ENCODE measurements around the gene ZFP36L1.
A peak's percentile ranks its signal among the peaks of the same experiment; 100 is the strongest.

The ZFP36L1 gene

GRCh38 chr14:68815298-68816182 is 22.7 kb upstream of the ZFP36L1 start:
- Histone ChIP-seq H3K56ac (ENCODE audit: low read length) (peak overlapping the region; percentile 80), H2BK120ac (ENCODE audit: low read depth, low read length) (peak overlapping the region; percentile 32), H2AK5ac (ENCODE audit: low read length) (peak overlapping the region; percentile 90), H3K4me3 (ENCODE audit: low read length) (no peak overlapping the region), H3K27me3 (ENCODE audit: insufficient read depth, low read length, poor library complexity) (no peaks in the 10 kb centered on the region), H3K79me1 (ENCODE audit: low read length) (peaks cover 2% of the 10 kb centered on the region), H3K18ac (ENCODE audit: low read length) (peak overlapping the region; percentile 86), H3K36me3 (ENCODE audit: control insufficient read depth, insufficient read depth, low read length) (no peaks in the 10 kb centered on the region), H4K8ac (ENCODE audit: low read depth, low read length) (no peak overlapping the region), H3K27ac (ENCODE audit: low read depth, low read length) (peak overlapping the region; percentile 47), H3K4ac (ENCODE audit: low read depth, low read length) (peak overlapping the region; percentile 84), H3K4me2 (ENCODE audit: low read length) (no peak overlapping the region), H3K9ac (ENCODE audit: low read length) (peak overlapping the region; percentile 71), H4K5ac (ENCODE audit: low read length) (peak overlapping the region; percentile 77), H3K79me2 (ENCODE audit: control insufficient read depth, insufficient read depth, low read length) (no peaks in the 10 kb centered on the region), H2BK5ac (ENCODE audit: low read length) (peak overlapping the region; percentile 79), H3K4me1 (ENCODE audit: control insufficient read depth, low read depth, low read length) (peaks cover 19% of the 10 kb centered on the region), H2BK15ac (replicated peaks; ENCODE audit: low read depth) (no peak overlapping the region), H3K23ac (ENCODE audit: low read length) (peak overlapping the region; percentile 48)
- WGBS (ENCODE audit: extremely low coverage, insufficient coverage, low lambda C conversion rate): no CpG with 5 or more reads among the region's 16 CpGs
- peak; percentile 13 for DNase-seq

GRCh38 chr14:68814539-68815297 is 21.9 kb upstream of the ZFP36L1 start:
- H3K27me3 ChIP-seq (ENCODE audit: insufficient read depth, low read length, poor library complexity): no peaks in the 10 kb centered on the region
- H3K18ac ChIP-seq (ENCODE audit: low read length): peak overlapping the region; percentile 86
- no peak overlapping the region for H3K4me3 ChIP-seq (ENCODE audit: low read length)
- H2AK5ac ChIP-seq (ENCODE audit: low read length): peak overlapping the region; percentile 27
- H4K5ac ChIP-seq (ENCODE audit: low read length): peak overlapping the region; percentile 77
- no peak overlapping the region for H2BK15ac ChIP-seq (replicated peaks; ENCODE audit: low read depth)
- peak; percentile 93 for DNase-seq
- H2BK120ac ChIP-seq (ENCODE audit: low read depth, low read length): peak overlapping the region; percentile 32
- no peaks in the 10 kb centered on the region for H3K79me2 ChIP-seq (ENCODE audit: control insufficient read depth, insufficient read depth, low read length)
- no peak overlapping the region for H4K8ac ChIP-seq (ENCODE audit: low read depth, low read length)
- no peak overlapping the region for H3K23ac ChIP-seq (ENCODE audit: low read length)
- H3K4me1 ChIP-seq (ENCODE audit: control insufficient read depth, low read depth, low read length): peaks cover 19% of the 10 kb centered on the region
- peak overlapping the region; percentile 71 for H3K9ac ChIP-seq (ENCODE audit: low read length)
- no peaks in the 10 kb centered on the region for H3K36me3 ChIP-seq (ENCODE audit: control insufficient read depth, insufficient read depth, low read length)
- peak overlapping the region; percentile 47 for H3K27ac ChIP-seq (ENCODE audit: low read depth, low read length)
- no CpG with 5 or more reads among the region's 12 CpGs for WGBS (ENCODE audit: extremely low coverage, insufficient coverage, low lambda C conversion rate)
- H3K4ac ChIP-seq (ENCODE audit: low read depth, low read length): peak overlapping the region; percentile 84
- H3K56ac ChIP-seq (ENCODE audit: low read length): peak overlapping the region; percentile 80
- H2BK5ac ChIP-seq (ENCODE audit: low read length): peak overlapping the region; percentile 79
- no peak overlapping the region for H3K4me2 ChIP-seq (ENCODE audit: low read length)
- H3K79me1 ChIP-seq (ENCODE audit: low read length): peaks cover 2% of the 10 kb centered on the region

- Histone ChIP-seq H3K36me3 (ENCODE audit: control insufficient read depth, insufficient read depth, low read length) (no peaks in the 10 kb centered on the region), H3K79me1 (ENCODE audit: low read length) (peaks cover 2% of the 10 kb centered on the region), H3K27me3 (ENCODE audit: insufficient read depth, low read length, poor library complexity) (no peaks in the 10 kb centered on the region), H3K4me2 (ENCODE audit: low read length) (no peak overlapping the region), H3K23ac (ENCODE audit: low read length) (no peak overlapping the region), H2BK120ac (ENCODE audit: low read depth, low read length) (no peak overlapping the region), H4K8ac (ENCODE audit: low read depth, low read length) (no peak overlapping the region), H3K18ac (ENCODE audit: low read length) (peak overlapping the region; percentile 33), H3K27ac (ENCODE audit: low read depth, low read length) (no peak overlapping the region), H2BK15ac (replicated peaks; ENCODE audit: low read depth) (peak overlapping the region; percentile 66), H3K9ac (ENCODE audit: low read length) (peak overlapping the region; percentile 32), H3K4ac (ENCODE audit: low read depth, low read length) (peak overlapping the region; percentile 66), H2BK5ac (ENCODE audit: low read length) (peak overlapping the region; percentile 41), H3K4me1 (ENCODE audit: control insufficient read depth, low read depth, low read length) (peaks cover 19% of the 10 kb centered on the region), H3K56ac (ENCODE audit: low read length) (peak overlapping the region; percentile 77), H3K4me3 (ENCODE audit: low read length) (no peak overlapping the region), H4K5ac (ENCODE audit: low read length) (no peak overlapping the region), H3K79me2 (ENCODE audit: control insufficient read depth, insufficient read depth, low read length) (no peaks in the 10 kb centered on the region), H2AK5ac (ENCODE audit: low read length) (no peak overlapping the region)
- no CpG with 5 or more reads among the region's 2 CpGs for WGBS (ENCODE audit: extremely low coverage, insufficient coverage, low lambda C conversion rate)
- DNase-seq: no peak
Measured at GRCh38 chr14:68814238-68814538, 21.3 kb upstream of the ZFP36L1 start.

GRCh38 chr14:68813318-68813838 is 20.5 kb upstream of the ZFP36L1 start:
- no CpG with 5 or more reads among the region's 5 CpGs for WGBS (ENCODE audit: extremely low coverage, insufficient coverage, low lambda C conversion rate)
- H3K18ac ChIP-seq (ENCODE audit: low read length): no peak overlapping the region
- no peak overlapping the region for H4K8ac ChIP-seq (ENCODE audit: low read depth, low read length)
- H3K9ac ChIP-seq (ENCODE audit: low read length): no peak overlapping the region
- DNase-seq: no peak
- H3K23ac ChIP-seq (ENCODE audit: low read length): no peak overlapping the region
- peaks cover 2% of the 10 kb centered on the region for H3K79me1 ChIP-seq (ENCODE audit: low read length)
- no peaks in the 10 kb centered on the region for H3K27me3 ChIP-seq (ENCODE audit: insufficient read depth, low read length, poor library complexity)
- H3K4me1 ChIP-seq (ENCODE audit: control insufficient read depth, low read depth, low read length): peaks cover 19% of the 10 kb centered on the region
- H3K4me2 ChIP-seq (ENCODE audit: low read length): no peak overlapping the region
- H2AK5ac ChIP-seq (ENCODE audit: low read length): no peak overlapping the region
- H3K36me3 ChIP-seq (ENCODE audit: control insufficient read depth, insufficient read depth, low read length): no peaks in the 10 kb centered on the region
- H2BK15ac ChIP-seq (replicated peaks; ENCODE audit: low read depth): peak overlapping the region; percentile 66
- no peak overlapping the region for H3K56ac ChIP-seq (ENCODE audit: low read length)
- peak overlapping the region; percentile 40 for H2BK120ac ChIP-seq (ENCODE audit: low read depth, low read length)
- H3K79me2 ChIP-seq (ENCODE audit: control insufficient read depth, insufficient read depth, low read length): no peaks in the 10 kb centered on the region
- peak overlapping the region; percentile 27 for H3K4ac ChIP-seq (ENCODE audit: low read depth, low read length)
- H4K5ac ChIP-seq (ENCODE audit: low read length): no peak overlapping the region
- H2BK5ac ChIP-seq (ENCODE audit: low read length): no peak overlapping the region
- H3K27ac ChIP-seq (ENCODE audit: low read depth, low read length): no peak overlapping the region
- H3K4me3 ChIP-seq (ENCODE audit: low read length): no peak overlapping the region

- Histone ChIP-seq H4K8ac (ENCODE audit: low read depth, low read length) (no peak overlapping the region), H3K4me1 (ENCODE audit: control insufficient read depth, low read depth, low read length) (peaks cover 19% of the 10 kb centered on the region), H4K5ac (ENCODE audit: low read length) (no peak overlapping the region), H3K18ac (ENCODE audit: low read length) (no peak overlapping the region), H3K79me2 (ENCODE audit: control insufficient read depth, insufficient read depth, low read length) (no peaks in the 10 kb centered on the region), H3K27ac (ENCODE audit: low read depth, low read length) (no peak overlapping the region), H3K4me2 (ENCODE audit: low read length) (no peak overlapping the region), H2BK15ac (replicated peaks; ENCODE audit: low read depth) (no peak overlapping the region), H3K9ac (ENCODE audit: low read length) (no peak overlapping the region), H3K27me3 (ENCODE audit: insufficient read depth, low read length, poor library complexity) (no peaks in the 10 kb centered on the region), H2BK120ac (ENCODE audit: low read depth, low read length) (no peak overlapping the region), H3K4me3 (ENCODE audit: low read length) (no peak overlapping the region), H3K36me3 (ENCODE audit: control insufficient read depth, insufficient read depth, low read length) (no peaks in the 10 kb centered on the region), H2BK5ac (ENCODE audit: low read length) (no peak overlapping the region), H3K4ac (ENCODE audit: low read depth, low read length) (no peak overlapping the region), H2AK5ac (ENCODE audit: low read length) (no peak overlapping the region), H3K23ac (ENCODE audit: low read length) (no peak overlapping the region), H3K79me1 (ENCODE audit: low read length) (peaks cover 2% of the 10 kb centered on the region), H3K56ac (ENCODE audit: low read length) (no peak overlapping the region)
- no CpG with 5 or more reads among the region's 10 CpGs for WGBS (ENCODE audit: extremely low coverage, insufficient coverage, low lambda C conversion rate)
- no peak for DNase-seq
Measured at GRCh38 chr14:68811171-68811570, 18.3 kb upstream of the ZFP36L1 start.

All from mesendoderm (in vitro differentiated cells).